ENCODE results near the gene TLR2.

The TLR2 gene, protein sequence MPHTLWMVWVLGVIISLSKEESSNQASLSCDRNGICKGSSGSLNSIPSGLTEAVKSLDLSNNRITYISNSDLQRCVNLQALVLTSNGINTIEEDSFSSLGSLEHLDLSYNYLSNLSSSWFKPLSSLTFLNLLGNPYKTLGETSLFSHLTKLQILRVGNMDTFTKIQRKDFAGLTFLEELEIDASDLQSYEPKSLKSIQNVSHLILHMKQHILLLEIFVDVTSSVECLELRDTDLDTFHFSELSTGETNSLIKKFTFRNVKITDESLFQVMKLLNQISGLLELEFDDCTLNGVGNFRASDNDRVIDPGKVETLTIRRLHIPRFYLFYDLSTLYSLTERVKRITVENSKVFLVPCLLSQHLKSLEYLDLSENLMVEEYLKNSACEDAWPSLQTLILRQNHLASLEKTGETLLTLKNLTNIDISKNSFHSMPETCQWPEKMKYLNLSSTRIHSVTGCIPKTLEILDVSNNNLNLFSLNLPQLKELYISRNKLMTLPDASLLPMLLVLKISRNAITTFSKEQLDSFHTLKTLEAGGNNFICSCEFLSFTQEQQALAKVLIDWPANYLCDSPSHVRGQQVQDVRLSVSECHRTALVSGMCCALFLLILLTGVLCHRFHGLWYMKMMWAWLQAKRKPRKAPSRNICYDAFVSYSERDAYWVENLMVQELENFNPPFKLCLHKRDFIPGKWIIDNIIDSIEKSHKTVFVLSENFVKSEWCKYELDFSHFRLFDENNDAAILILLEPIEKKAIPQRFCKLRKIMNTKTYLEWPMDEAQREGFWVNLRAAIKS

GRCh38 chr4:153684182-153684970 is at the start of gene TLR2:
Gene TLR2, plus strand, starts transcription at chr4:153684280. Its CDS starts 18,628 bp downstream, at chr4:153702908.
- DNase-seq, result peak in 17 of 58 donors; percentile 2 to 33 (median 8)

DNA sequence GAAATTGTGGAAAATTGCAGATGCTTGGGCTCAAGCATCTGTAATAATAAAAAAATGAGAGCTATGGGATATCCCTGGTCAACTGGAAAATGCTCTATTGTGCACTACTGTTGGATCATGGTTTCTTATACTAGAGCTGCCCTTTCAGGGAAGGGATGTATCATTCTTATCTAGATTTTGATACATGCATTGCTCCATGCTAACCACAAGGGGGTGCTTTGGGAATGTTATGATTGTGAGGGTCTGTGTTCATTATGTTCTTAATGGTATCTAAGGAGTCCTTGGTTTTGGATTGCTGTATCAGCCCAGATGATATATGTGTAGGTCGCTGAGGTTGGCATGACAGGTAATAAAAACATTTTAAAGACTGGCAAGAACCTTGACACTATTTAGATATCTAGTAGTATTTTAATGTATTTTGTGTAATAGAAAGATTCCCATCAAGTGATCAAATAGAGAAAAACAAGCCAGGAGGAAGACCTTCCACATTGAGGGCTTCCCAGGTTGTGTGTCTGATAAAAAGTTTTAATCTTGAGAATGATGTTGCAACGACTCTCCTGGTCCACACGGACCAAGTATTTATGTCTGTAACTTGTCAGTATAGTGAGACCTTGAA is 49.2 kb upstream of the TLR2 start:
- no peak for DNase-seq

DNA sequence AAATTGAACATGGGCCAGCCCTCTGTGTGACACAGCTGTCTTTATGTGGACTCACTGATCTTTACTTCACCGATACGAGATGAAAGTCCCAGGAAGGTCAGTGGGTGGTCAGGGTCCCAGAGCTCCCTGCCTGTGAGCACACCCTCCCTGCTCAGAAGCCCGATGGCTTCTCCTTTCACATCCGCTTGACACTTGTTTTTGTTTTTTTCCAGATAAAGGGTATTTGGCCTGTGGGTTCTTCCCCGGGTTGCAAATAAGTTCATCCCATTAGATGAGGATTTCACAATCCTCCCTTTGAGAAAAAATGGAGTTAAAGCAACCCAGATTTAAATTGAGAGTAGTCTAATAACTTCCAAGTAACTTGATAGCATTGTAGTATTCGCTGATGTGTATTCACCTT is 48.2 kb upstream of the TLR2 start:
- no peak for DNase-seq

GRCh38 chr4:153637201-153637600 is 46.9 kb upstream of the TLR2 start:
- DNase-seq, result no peak

DNA sequence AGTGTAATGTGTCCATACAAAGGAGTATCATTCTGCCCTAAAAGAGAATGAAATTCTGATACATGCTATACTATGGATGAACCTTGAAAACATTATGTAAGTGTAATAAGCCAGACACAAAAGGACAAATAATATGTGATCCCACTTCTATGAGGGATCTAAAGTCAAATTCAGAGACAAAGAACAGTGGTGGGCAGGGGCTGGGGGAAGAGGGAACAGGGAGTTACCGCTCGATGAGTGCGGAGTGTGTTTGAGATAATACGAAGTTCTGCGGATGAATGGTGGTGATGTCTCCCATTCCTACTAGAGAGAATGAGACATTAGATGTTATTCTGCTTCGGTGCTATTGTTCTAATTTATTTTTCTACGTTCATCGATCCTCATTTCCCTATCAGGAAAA is 46.1 kb upstream of the TLR2 start:
- DNase-seq, result no peak

GRCh38 chr4:153638999-153639398 is 45.1 kb upstream of the TLR2 start:
- no peak for DNase-seq

DNA sequence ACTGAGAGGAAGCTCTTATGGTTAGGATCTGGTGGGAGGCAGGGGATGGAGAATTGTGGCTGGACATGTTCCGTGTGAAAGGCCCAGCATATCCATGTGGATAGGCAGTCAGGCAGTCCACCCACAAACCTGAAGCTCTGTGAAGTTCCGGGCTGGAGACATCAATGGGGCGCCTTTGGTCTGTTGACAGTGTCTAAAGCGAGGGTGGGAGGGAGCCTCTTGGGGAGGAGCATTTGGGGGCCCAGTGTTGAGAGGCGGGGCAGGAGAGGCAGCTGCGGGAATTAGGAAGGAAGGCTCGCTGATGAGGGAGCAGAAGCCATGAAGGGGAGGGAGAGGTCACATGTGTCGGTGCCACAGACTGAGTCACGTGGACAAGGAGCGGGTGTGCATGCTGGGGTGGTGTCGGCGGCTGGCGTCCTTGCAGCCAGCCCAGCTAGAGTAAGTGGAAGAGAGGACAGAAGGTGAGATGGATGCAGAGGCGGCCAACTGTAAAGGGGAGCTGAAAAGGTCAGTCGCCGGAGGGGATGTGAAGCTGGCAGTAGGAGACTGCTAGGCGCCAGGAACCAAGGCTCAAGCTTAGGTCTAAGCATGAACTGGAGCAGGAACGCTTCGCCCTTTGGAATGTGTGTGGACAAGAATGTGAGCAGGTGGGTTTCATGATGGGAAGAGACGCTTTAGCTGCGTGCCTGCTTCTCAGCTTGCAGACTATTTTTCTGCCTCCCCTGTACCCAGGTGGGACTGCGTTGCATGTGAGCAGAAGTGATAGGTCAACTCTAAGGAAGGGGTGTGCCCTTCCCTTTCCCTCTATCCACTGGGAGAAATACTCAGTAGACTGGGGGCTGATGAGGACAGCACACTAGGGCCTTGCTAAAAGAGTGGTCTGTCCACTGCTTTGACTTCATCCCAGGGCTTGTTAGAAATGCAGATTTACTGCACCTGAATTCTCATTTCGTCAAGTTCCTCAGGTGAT is 44.0 kb upstream of the TLR2 start:
- DNase-seq, result no peak

DNA sequence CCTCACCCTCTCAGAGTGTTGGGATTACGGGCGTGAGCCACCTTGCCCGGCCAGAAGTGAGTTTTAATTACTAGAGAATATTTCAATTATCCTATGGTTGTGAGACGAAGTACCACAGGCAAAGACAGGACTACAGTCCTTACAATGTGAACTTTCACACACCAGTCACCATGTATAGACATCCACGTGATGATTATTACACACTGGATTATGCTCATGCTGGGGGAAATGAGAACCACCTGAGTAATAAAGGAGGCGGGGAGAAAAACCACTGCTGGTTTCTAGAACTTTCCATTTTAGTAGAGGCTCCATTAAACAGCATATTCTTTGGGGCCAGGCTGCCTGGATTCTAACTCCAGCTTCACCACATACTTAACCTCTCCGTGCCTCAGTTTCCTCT is 42.5 kb upstream of the TLR2 start:
- DNase-seq, result no peak

GRCh38 chr4:153643406-153644383 is 40.4 kb upstream of the TLR2 start:
- DNase-seq, result no peak

DNA sequence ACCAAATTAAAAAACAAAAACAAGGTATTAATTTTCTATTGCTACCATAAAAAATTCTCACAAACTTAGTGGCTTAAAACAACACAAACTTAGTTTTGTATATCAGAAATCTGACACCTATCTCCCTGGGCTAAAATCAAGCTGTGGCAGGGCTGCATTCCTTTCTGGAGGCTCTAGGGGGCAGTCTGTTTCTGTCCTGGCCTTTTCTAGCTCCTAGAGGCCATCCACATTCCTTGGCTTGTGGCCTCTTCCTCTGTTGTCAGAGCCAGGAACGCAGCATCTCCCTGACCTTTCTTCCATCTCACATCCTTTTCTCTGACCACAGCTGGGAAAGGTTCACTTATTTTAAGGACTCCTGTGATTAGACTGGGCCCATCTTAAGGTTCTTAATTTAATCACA is 38.9 kb upstream of the TLR2 start:
- DNase-seq, result no peak

DNA sequence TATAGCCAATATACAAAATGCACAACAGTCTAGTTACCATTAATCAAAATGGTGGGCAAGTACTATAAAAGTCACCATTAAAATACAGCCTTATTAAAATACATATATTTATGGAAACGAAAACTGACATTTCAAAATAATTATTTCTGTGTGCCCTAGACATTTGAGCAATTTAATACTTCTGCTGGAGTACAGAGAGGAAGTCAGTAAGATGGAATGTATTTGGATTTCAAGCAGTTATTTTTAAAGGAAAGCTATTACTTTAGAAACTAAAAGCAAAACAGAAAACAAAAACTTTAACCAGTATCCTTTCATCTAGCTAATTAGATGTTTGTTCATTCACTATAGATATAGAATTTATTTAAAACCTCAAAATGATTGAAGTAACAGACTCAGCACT is 37.8 kb upstream of the TLR2 start:
- no peak for DNase-seq

DNA sequence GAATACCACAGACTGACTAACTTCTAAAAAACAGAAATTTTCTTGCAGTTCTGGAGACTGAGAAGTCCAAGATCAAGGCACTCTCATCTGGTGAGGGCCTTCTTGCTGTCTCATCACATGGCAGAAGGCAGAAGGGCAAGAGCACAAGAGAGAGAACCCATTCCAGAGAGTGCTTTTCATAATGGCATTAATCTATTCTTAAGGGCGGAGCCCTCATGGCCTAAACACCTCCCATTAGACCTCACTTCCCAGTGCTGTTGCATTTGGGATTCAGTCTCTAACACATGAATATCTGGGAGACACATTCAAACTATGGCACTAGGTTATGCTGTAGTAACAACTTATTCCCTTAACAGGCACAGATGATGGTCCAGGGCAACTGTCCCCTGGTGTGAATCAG is 37.1 kb upstream of the TLR2 start:
- DNase-seq, result no peak

- DNase-seq, result no peak
These were observed 36.1 kb upstream of the TLR2 start for GRCh38 chr4:153647975-153648374.

DNA sequence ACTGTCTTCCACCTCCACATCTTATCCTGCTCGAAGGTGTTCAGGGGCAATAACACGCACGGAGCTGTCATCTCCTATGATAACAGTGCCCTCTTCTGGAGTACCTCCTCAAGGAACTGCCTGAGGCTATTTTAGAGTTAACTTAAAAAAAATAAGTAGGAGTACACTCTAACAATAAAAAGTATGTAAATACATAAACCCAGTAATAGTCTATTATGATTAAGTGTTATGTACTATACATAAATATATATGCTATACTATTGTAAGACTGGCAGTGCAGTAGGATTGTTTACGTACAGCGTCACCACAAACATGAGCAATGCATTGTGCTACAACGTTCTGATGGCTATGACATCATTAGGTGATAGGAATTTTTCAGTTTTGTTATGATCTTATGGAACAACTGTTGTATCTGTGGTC is 34.5 kb upstream of the TLR2 start:
- no peak for DNase-seq

- peak in 17 of 58 donors; percentile 8 to 50 (median 23) for DNase-seq
These were observed 33.0 kb upstream of the TLR2 start for GRCh38 chr4:153651116-153651515.

- DNase-seq, result peak in 18 of 58 donors; percentile 2 to 55 (median 16)
These were observed 32.5 kb upstream of the TLR2 start for GRCh38 chr4:153651587-153651986.

DNA sequence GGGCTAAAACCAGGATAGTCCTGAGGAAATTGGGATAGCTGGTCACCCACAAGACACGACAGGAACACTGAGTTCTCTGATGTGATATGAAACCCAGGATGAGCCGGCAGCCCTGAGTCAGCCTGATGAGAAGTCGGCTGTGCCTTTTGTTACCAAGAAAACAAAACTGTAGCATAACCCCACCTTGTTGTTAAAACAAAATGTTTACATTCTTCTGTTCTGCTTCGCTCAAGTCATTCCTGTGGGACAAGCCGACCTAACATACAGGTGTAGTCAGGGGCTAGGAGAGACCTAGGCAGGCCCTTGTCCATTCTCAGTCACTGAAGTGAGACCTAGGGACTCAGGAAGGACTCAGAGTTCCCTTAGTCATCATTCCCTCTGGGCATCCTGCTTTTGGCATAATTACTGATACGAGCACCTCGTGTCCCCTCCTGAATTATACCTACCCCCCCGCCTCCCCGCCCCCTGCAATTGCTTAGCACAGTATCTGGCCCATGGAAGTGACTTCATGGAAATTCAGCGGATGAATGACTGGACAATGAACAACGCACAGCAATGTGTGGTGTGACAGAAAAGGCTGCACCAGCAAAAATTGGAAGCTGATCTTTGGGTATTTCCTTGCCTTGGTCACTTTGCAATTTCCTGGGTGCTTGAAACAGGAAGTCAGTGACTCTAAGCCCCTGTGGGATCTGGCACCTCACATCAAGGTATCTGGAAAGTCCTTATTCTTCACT is 31.9 kb upstream of the TLR2 start:
- DNase-seq, result peak in 5 of 58 donors; percentile 3 to 47 (median 22)

GRCh38 chr4:153655002-153655541 is 29.0 kb upstream of the TLR2 start:
- no peak for DNase-seq
